ENCODE data around the gene FAM114A1. TPM values are rescaled to one million over a fixed set of nuclear protein-coding genes. Genes with fewer than 3 reads are reported as not detected.

Gene FAM114A1
- total and polyA plus RNA-seq, 2 of the 8 experiments (the other 6 are each of a cell fraction or from before 2014, with no cell fraction given), result 9.5 to 12.0 TPM

DNA sequence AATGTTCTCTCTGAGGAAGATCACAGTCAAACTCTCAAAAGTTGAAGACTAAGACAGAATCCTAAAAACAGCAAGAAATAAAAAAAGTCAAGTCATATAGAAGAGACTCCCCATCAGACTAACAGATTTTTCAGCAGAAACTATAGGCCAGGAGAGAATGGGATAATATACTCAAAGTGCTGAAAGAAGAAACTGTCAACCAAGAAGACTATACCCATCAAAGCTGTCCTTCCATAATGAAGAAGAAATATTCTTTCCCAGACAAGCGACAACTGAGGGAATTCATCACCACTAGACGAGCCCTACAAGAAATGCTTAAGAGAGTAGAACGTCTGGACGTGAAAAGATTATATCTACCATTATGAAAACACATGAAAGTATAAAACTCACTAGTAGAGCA, 33.0 kb upstream of the FAM114A1 start:
- H2BK15ac ChIP-seq (ENCODE audit: low read length), result no peak overlapping the region
- ChIA-PET CTCF (ENCODE audit: partially characterized antibody) (interaction anchor here (0.6 to 2.3 kb wide), 10 partner anchors 9 to 915 kb away, joined by 3 to 10 read pairs (median 4); partner anchors contain the start of genes TLR10 and TLR6), POLR2A (ENCODE audit: partially characterized antibody) (interaction anchor here (0.6 kb wide), 1 partner anchor 168 kb away, joined by 3 read pairs; no protein-coding TSS in a partner anchor)
- H2BK5ac ChIP-seq (ENCODE audit: low read depth, low read length), result no peak overlapping the region
- no peak overlapping the region for H3K27ac ChIP-seq (ENCODE audit: low read depth, low read length)
- no peak overlapping the region for H3K4ac ChIP-seq (replicated peaks; ENCODE audit: insufficient read length, low read depth, low read length)
- H3K9ac ChIP-seq (replicated peaks in 1 of 4; ENCODE audit: extremely low read depth in 1 of 4, low read depth in 3 of 4, low read length in 3 of 4), result no peak overlapping the region
- H3K23me2 ChIP-seq (ENCODE audit: low read depth, low read length), result no peaks in the 10 kb centered on the region
- no peak overlapping the region for H3K23ac ChIP-seq (ENCODE audit: insufficient read length)
- H2AK5ac ChIP-seq (ENCODE audit: low read depth, low read length), result no peak overlapping the region
- FAIRE-seq (no peak), DNase-seq (ENCODE audit: low read depth in 1 of 2, low spot score in 2 of 2) (no peak)
- no peak overlapping the region for H4K91ac ChIP-seq (replicated peaks; ENCODE audit: insufficient read length, low read length)
- H3K18ac ChIP-seq (ENCODE audit: extremely low read depth, low read length), result no peak overlapping the region
- no peak overlapping the region for H4K8ac ChIP-seq (ENCODE audit: extremely low read depth, insufficient read depth, low read length)
- no peaks in the 10 kb centered on the region for H3K79me2 ChIP-seq (ENCODE audit: control insufficient read depth in 1 of 2, insufficient read depth in 2 of 2, low read length in 2 of 2)
- no peak overlapping the region for H4K5ac ChIP-seq (ENCODE audit: insufficient read length, low read depth, low read length)
- no peaks in the 10 kb centered on the region for H3K9me3 ChIP-seq (ENCODE audit: insufficient read depth in 2 of 2, low read depth in 1 of 2, low read length in 1 of 2)
- H3K4me2 ChIP-seq (ENCODE audit: insufficient read depth in 1 of 2, low read depth in 2 of 2, low read length in 2 of 2), result no peak overlapping the region
- no peak for TF ChIP-seq CEBPB (IDR thresholded peaks at IDR 0.05; ENCODE audit: low read depth, low read length)
- TF ChIP-seq KDM5A (IDR thresholded peaks at IDR 0.05; ENCODE audit: low read length), result no peak
- TF ChIP-seq KDM4A (IDR thresholded peaks at IDR 0.05; ENCODE audit: low read depth, low read length, severe bottlenecking), result no peak
- TF ChIP-seq, protein P1, sequence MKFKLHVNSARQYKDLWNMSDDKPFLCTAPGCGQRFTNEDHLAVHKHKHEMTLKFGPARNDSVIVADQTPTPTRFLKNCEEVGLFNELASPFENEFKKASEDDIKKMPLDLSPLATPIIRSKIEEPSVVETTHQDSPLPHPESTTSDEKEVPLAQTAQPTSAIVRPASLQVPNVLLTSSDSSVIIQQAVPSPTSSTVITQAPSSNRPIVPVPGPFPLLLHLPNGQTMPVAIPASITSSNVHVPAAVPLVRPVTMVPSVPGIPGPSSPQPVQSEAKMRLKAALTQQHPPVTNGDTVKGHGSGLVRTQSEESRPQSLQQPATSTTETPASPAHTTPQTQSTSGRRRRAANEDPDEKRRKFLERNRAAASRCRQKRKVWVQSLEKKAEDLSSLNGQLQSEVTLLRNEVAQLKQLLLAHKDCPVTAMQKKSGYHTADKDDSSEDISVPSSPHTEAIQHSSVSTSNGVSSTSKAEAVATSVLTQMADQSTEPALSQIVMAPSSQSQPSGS (IDR thresholded peaks at IDR 0.05; ENCODE audit: low read length), result no peak
- TF ChIP-seq SUZ12 (IDR thresholded peaks at IDR 0.05; ENCODE audit: low read length), result no peak
- no peaks in the 10 kb centered on the region for H3K36me3 ChIP-seq (ENCODE audit: control insufficient read depth in 2 of 4, insufficient read depth in 4 of 4, low read length in 3 of 4)
- H3K14ac ChIP-seq (ENCODE audit: insufficient read length), result no peak overlapping the region
- H3K4me1 ChIP-seq (replicated peaks in 1 of 4; ENCODE audit: control insufficient read depth in 3 of 4, insufficient read depth in 4 of 4, low read length in 3 of 4), result no peaks in the 10 kb centered on the region
- no peak overlapping the region for H3K4me3 ChIP-seq (ENCODE audit: extremely low read depth in 1 of 4, insufficient read depth in 2 of 4, low read depth in 3 of 4, low read length in 4 of 4)
- no peak overlapping the region for H2AFZ ChIP-seq (ENCODE audit: low read length)
- WGBS, 2 experiments (ENCODE audit: extremely low coverage in 1 of 2, insufficient coverage in 1 of 2, insufficient read length in 1 of 2, insufficient replicate concordance in 2 of 2, low coverage in 1 of 2, low lambda C conversion rate in 2 of 2, missing lambda C conversion rate in 1 of 2), result 88% methylated on average over 4 of the region's 4 CpGs; no CpG with 5 or more reads in 1 of the 2 experiments
- no peak overlapping the region for H3K56ac ChIP-seq (replicated peaks; ENCODE audit: insufficient read length, low read depth, low read length)
- H2BK12ac ChIP-seq (ENCODE audit: low read depth, low read length), result no peak overlapping the region
- H3K27me3 ChIP-seq (replicated peaks in 1 of 4; ENCODE audit: control insufficient read depth in 3 of 4, extremely low read depth in 1 of 4, insufficient read depth in 3 of 4, low read length in 3 of 4), result no peaks in the 10 kb centered on the region
- H3K79me1 ChIP-seq (ENCODE audit: low read depth, low read length), result no peaks in the 10 kb centered on the region
- no peak overlapping the region for H2BK120ac ChIP-seq (replicated peaks; ENCODE audit: low read depth, low read length)
- H2BK20ac ChIP-seq (ENCODE audit: low read length), result no peak overlapping the region
- no peaks in the 10 kb centered on the region for H4K20me1 ChIP-seq (replicated peaks in 1 of 2; ENCODE audit: control insufficient read depth in 1 of 2, insufficient read depth in 2 of 2, low read length in 2 of 2)

Data from H1 (cell line).